ENCODE results near the gene TMUB2.

The TMUB2 gene

DNA sequence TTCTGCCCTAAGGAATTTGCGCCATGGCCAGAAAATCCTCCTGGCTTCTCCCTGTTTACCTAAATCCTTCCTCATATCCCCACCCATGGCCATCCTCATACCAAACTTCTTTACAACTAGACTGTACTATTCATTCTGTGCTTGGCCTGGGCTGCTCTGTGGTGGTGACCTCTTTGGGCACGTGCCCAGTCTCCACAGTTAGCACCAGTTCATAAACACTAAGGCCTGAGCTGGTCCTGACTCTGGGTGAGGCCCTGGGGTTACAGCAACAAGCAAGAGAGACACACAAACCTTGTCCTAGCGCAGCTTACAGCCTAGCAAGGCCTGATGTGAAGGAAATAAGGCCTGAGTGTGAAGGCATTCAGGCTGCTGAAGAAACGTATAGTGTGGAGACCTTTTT, 16.0 kb downstream of the TMUB2 start:
- DNase-seq (ENCODE audit: low read depth in 2 of 3, low spot score in 1 of 3), result no peak

DNA sequence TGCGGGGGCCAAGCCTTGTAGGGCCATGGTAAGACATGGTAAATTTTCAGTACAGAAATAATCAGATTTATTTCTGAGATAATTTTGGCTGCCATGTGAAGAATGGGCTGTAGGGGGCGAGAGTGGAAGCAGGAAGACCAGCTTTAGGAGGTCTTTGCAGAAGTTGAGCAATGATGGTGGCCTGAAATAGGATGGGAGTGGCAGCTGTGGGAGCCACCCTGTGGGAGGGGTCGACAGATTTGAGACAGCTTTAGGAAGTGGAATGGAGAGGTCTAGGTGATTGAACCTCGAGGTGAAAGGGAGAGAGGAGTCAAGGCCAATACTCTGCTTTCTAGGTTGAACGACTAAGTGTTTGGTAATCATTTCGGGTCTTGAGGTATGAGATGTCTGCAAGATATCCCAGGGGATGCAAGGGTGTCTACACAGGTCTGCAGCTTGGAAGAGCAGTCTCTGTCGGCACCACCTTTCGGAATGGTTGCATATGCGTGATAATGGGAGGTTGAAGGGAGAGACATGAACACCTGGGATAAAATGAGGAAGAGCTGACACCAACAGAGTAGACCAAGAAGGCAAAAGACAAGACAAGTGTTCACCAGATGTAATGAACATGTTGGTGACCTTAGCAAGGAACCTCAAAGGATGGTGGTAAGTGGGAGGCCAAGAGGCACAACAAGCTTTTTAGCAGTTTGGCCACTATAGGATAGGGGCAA, 17.1 kb downstream of the TMUB2 start:
- DNase-seq (ENCODE audit: low read depth in 2 of 3, low spot score in 1 of 3), result peak in 1 of 3 donors; percentile 66

DNA sequence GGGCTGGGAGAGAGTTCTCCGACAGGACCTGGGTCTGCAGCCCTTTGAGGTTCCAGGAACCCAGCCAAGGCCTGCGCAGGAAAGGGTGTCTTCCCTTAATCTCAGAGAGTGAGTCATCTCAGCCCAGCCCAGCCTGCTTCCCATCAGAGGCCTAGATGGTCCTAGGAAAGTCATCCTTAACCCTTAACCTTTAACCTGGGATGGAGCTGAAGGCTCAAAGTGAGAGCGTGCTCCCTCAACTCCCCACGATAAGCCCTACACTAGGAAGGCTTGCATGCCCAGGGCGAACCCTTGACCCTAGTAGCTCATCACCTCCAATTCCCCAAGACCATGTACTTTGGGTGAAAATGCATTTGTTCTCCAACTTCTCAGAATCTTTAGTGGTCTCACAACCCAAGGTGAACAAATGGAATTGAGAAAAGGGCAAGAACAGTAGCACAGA, 17.7 kb downstream of the TMUB2 start:
- no peak for DNase-seq (ENCODE audit: low read depth in 2 of 3, low spot score in 1 of 3)

DNA sequence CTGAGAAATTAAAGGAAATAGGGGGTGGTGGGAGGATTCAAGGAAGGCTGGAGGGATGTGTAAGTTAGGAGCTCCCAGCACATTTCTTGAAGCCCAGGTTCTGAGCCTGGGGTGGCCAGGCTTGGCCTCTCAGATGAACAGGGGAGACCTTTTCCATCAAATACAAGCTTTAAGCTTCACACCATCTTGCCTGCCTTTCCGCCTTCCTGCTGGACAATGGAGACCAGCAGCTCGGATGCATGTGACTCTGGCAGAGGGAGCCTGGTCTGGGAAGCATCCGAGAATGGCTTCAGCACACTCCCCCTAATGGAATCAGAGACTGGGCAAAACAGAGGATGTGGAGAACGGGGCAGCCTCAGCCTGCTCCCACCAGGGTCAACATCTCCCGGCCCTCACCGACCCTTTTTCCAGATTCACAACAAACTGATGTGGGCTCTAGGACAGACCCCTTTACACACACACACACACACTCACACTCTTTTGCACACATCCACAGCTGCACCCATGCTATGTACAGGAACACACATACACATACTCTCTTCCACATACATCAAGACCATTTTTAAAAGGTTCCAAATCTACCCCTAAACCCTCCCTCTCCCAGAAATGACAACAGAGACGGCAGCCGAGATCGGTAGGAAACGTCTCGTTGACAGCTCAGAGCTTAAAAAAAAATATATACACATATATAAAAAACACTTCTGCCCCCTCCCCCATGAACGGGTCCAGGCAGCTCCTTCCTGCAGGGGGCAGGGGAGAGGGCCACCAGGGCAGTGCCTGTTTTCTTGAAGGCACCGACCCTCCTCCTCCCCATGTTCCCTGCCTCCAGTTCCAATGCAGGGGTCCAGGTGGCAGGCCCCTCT, 19.4 kb downstream of the TMUB2 start:
- DNase-seq (ENCODE audit: low read depth in 2 of 3, low spot score in 1 of 3), result no peak

GRCh38 chr17:44206825-44207155, 20.0 kb downstream of the TMUB2 start:
- no peak for DNase-seq (ENCODE audit: low read depth in 2 of 3, low spot score in 1 of 3)

- no peak for DNase-seq (ENCODE audit: low read depth in 2 of 3, low spot score in 1 of 3)
Measured at GRCh38 chr17:44207319-44207718, 20.5 kb downstream of the TMUB2 start.

DNA sequence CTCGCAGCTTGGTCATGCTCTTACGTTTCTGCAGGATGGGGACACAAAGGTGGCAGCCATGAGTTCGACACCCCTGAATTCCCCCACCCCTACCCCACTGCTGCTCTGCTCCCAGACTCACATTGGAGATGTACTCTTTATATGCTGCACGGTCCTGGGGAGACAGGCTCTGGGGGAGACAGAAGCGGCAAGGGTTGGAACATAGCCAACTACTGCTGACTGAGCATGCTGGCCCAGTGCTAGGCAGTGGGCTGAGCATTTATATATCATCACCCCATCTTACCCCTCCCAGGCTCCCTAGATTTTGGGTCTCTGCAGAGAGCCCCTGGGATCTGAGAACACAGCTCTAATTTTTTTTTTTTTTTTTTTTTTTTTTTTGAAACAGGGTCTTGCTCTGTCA, 21.0 kb downstream of the TMUB2 start:
- DNase-seq (ENCODE audit: low read depth in 2 of 3, low spot score in 1 of 3), result no peak

DNA sequence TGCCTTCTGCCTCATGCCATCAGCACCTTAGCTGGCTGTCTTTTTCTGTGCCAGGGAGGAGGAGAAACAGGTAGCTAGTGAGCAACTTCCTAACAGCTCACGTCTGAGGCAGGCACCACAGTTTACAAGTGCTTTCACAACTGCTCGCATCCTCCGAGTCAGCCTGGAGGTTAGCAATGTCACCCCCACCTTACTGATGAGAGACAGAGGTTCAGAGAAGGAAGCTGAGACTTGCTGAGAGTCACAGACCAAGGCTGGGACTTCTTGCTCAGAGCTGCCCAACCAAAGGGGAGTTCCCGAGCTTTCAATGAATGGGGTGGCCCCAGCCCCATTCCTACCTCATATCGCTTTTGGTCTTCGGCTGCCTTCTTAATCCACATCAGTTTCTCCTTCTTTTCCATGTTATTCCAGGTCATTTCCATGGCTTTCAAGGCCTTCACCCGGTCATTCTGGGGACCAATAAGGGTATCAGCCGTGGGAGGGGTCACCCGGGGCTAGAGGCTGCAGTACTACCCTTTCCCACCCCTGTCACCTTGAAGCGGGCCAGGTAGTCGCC, 23.1 kb downstream of the TMUB2 start:
- DNase-seq (ENCODE audit: low read depth in 2 of 3, low spot score in 1 of 3), result peak in 2 of 3 donors; percentile 46 to 65

- DNase-seq (ENCODE audit: low read depth in 2 of 3, low spot score in 1 of 3), result peak; percentile 86 to 87 (median 86)
Measured at GRCh38 chr17:44210342-44211192, 23.8 kb downstream of the TMUB2 start.

DNA sequence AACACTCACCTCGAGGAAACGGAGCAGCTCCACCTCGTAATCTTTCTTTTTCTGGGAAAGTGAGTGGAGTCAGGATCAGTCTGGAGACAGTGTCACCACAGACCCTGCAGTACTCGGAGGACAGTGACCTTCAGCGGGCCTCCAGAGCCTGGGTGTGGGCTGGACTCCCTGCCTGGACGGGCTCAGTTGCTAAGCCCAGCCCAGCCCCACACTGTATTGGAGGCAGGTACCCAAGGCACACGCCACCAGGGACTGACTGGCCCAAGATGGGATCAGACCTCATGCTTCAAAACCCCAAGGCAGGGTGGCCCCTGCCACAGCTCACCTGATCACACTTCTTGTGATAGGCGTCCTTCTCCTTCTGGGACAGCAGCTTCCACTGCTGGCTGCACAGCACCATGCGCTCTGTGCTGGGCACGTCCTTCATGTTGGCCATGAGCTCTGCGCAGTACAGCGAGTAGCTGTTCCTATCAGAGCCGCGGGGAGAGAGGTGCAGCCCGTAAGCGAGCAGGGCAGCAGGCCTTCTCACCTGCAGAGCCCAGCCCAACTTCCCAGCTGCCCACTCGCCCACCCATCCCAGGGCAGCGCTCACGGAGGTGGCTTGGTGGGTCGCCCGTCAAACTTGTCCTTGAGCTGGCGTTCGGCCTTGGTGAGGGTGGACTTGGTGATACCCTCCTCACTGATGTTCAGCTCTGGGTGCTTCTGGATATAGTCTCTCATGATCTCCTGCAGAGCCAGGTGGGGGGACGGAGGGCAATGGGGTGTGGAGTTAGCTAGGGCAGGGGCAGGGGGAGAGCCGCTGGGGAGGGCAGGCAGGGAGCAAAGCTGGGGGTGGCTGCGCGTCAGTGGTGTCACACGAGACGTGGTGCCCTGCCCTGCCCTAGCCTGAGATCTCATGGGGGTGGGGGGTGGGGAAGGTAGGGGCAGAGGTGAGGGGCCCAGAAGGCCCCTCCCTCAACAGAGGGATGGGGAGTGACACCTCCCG, 24.8 kb downstream of the TMUB2 start:
- no peak for DNase-seq (ENCODE audit: low read depth in 2 of 3, low spot score in 1 of 3)

GRCh38 chr17:44212507-44213402, 26.0 kb downstream of the TMUB2 start:
- DNase-seq (ENCODE audit: low read depth in 2 of 3, low spot score in 1 of 3), result no peak

DNA sequence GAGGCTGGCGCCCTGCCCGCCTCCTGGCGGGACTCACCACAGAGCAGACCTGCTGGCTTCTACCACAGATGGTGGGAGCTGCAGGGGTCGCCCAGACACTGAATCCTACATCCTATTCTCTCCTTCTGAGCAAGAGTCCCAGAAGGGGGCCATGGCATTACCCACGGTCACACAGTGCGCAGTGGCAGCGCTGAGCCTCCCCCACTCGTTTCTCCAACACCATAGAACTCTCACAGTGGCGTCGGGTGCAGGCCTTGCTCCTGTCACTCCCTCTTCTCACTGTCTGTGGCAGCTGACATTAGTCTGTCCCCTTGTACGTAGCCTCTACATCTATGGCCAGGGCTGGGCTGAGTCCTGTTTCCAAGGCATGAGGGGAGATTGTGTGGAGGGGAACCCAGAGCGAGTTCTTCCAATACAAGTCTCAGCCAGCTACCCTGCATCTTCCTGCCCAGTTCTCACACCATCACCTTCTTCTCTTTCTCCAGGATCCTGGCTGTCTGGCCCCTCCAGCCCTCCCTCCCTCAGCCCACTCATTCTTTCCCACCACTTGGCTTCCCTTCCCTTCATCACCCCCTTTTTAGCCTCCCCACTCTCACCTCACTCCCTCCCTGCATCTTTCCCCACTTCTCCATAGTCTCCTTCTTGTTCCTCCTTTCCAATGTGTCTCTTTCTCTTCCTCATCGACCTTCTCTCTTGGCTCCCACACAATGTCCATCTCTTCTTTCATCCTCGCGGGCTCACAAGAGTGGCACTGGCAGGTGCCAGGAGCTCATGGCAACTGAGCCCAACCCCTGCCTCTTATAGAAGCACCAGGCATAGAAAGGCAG, 26.8 kb downstream of the TMUB2 start:
- DNase-seq (ENCODE audit: low read depth in 2 of 3, low spot score in 1 of 3), result no peak

DNA sequence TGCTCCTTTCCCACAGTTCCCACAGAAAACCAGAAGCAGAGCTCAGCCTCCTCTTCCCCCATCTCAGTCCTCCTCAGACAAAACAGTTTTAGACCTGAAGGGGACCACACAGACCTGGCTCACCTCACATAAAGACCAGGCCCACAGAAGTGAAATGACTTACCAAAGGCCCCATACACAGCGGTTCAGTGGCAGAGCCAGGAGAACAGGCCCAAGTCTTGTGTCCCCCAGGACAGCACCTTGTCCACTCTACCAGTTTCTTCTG, 27.4 kb downstream of the TMUB2 start:
- DNase-seq (ENCODE audit: low read depth in 2 of 3, low spot score in 1 of 3), result no peak

- no peak for DNase-seq (ENCODE audit: low read depth in 2 of 3, low spot score in 1 of 3)
Measured at GRCh38 chr17:44214896-44215295, 28.1 kb downstream of the TMUB2 start.

- DNase-seq (ENCODE audit: low read depth in 2 of 3, low spot score in 1 of 3), result no peak
Measured at GRCh38 chr17:44216173-44216572, 29.4 kb downstream of the TMUB2 start.

DNA sequence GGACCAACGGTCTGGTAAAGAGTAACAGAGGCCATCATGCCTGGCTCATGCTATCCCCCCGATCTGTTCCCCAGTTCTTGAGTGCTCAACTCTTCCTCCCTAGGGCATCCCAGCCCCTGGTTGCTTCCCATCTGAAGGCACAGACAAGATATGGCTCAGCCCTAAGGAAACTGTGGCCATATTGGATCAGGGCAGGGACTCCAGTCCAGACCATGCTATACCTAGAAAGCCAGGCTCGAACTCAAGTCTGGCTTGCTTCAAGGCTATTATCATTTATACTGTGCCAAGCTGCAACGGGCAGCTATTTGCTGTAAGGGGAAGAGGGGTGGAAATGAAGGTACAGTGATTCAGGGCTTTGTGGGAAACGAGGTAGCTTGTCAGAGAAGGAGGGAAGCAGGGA, 29.9 kb downstream of the TMUB2 start:
- no peak for DNase-seq (ENCODE audit: low read depth in 2 of 3, low spot score in 1 of 3)

DNA sequence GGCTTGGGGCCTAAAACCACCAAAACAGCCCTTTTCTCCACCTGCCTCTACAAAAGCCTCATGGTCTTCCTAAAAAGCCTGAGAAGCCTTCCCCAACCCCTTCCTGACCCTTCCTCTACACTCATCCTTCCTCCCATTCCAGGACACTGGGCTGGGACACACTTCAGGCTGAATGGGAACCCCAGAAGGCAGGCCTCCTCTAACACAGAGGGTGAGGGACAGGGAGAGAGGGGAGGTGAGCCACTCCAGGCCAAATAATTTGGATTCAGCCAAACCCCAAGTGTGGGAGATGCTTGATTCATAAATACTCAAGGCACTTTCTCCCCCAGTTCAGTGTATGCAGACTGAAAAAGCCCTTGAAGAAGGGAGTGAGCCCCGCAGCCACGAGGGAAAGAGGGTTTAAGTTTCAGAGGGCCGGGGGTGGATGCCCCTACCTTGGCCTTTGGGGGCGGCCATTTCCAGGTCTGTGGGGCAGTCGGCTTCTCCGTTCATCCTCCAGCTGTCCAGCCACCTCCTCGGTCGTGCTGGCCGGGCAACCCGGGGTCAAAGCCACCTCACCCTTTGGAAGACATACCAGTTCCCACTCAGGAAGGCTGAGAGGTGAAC, 31.1 kb downstream of the TMUB2 start:
- DNase-seq (ENCODE audit: low read depth in 2 of 3, low spot score in 1 of 3), result no peak
